GM19452 (cell line): Measurements from ENCODE around the gene BANF2.
"Not testable (repeated sequence)": the region's sequence is repeated elsewhere in the genome, so short reads cannot be mapped to it uniquely, and the experiment has no call there.

Experiments used
- ATAC-seq: cut with Tn5 transposase; IDR thresholded peaks from one replicate; pipeline ENCODE4 v1.9.1; 2021; ENCODE audit not compliant: unreplicated experiment

The BANF2 gene

GRCh38 chr20:17699931-17700351, at the start of gene BANF2:
TSS of gene BANF2 (plus strand) at chr20:17699966. CDS start at chr20:17725026, 25,060 bp downstream.
- no peak for ATAC-seq

GRCh38 chr20:17650301-17651128, 49.3 kb upstream of the BANF2 start:
- ATAC-seq: no peak

DNA sequence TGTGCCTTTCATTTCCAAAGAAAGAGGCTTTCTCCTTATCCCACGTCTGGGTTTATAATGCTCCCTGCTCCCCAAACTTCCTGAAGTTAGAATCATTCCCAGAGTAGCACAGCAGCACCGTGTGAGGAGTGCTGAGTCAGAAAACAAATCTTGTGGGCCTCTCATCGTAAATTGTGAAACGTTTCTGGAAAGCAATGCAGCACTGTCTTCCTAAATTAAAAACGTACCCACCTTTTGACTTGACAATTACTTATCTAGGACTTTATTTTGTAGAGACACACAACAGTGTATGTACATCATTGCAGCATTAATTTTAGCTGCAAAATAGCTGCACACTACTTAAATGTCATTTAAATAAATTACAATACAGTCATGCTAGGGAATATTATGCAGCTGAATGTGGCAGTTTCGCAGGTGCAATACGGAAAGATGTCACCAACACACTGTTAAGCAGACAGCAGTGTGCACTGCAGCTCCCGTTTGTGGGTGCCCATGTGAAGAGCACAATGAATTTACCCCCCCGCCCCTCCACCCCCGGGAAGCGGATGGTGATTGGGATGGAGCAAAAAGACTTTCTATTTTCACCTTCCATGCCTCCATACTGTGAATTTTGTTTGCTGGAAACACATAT, 48.5 kb upstream of the BANF2 start:
- ATAC-seq: no peak

GRCh38 chr20:17651760-17652388, 47.9 kb upstream of the BANF2 start:
- ATAC-seq: no peak

GRCh38 chr20:17652411-17652810, 47.4 kb upstream of the BANF2 start:
- ATAC-seq: no peak

GRCh38 chr20:17653835-17654648, 45.7 kb upstream of the BANF2 start:
- no peak for ATAC-seq

DNA sequence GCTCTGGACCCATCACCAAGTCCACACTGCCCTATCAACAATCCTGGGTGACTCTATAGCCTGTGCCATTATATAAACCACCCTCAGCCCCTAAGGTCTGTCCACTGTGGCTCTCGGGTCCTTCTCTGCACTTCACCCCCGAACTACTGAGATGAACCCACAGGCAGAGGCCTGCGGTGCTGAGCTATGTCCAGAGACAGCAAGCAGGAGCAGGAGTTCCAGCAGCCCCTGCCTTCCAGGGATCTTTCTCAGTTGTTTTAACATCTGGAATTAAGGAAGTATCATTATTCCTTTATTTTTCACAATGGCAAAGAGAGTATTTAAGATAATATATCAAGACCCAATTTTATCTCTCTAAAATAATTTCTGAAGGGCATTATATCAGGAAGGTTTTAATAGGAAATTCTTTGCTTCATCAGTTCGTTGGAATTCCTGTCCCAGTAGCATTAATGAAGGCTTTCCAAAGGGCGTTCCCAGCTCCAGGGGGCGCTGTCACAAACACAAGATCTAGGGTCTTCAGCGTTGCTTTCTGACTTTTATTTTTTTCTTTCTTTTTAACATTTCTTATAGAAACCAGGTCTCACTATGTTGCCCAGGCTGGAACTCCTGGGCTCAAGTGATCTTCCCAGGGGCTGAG, 45.0 kb upstream of the BANF2 start:
- ATAC-seq: no peak

GRCh38 chr20:17655286-17655651, 44.5 kb upstream of the BANF2 start:
- no peak for ATAC-seq

DNA sequence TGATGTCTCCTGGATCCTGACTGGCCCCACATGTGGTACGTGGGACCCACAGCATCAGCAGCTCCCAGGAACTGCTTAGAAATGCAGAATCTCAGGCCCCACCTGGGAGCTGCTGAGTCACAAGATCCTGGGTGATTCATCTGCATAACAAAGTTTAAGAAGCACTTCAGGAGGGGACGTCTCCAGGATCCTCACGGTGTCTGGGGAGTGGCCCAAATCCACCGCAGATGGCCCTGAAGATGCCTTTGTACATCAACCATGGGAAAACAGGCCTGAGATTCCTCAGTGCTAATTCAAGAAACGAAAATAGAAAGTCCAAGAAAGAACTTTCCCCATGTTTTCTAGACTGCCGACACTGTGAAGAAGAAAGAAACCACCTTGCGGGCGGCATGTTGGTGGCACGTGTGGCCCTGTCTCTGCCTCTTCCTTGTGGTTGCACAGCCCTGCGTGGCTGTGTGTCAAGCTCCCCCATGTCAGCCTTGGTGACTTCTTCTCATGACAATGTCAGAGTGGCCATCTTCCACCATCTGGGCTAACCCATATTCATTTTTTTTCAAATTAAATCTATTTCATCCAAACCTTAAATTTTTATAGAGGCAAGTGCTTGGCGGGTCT, 43.8 kb upstream of the BANF2 start:
- no peak for ATAC-seq

GRCh38 chr20:17657079-17657825, 42.5 kb upstream of the BANF2 start:
- ATAC-seq: no peak

DNA sequence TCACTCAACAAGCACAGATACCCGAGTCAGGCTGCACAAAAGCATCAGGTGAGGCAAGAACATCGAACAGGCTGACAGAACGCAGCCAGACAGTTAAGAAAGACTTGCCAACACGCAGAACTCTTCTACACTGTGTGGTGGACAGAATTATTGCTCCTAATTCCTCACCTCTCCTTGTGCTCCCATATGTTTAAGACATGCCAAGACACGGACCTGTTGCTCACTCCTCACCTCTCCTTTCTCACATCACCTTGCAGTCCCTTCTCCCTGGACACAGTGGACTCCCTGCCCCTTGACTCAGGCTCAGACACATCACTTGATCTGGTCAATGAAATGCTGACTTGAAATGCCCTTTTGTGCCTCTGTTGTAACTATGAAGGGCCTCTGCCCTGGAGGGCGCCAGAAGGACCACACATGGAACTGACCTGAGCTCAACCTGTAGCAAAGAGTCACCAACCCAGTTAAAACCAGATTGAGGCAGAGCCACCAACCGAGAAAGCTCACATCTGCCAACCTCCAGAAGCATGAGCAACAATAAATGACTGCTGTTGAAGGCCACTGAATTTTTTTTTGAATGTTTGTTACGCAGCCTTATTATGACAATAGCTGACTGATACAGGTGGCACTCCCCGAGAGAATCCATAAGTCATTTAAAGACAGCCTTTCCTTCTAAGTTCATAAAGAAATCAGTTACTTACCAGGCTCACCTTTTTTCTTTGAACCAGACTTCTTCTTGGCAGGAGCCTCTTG, 41.7 kb upstream of the BANF2 start:
- ATAC-seq: no peak

DNA sequence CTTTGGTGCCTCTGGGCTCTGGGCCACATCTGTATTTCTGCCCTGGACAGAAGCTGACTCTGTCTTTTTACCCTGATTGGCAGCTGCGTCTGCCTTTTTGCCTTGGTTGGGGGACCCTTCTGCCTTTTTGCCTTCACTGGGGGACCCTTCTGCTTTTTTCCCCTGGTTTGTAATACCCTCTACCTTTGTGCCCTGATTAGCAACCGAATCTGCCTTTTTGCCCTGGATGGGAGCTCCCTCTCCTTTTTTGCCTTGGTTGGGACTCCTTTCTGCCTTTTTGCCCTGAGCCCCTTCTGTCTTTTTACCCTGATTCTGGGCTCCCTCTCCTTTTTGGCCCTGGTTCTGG, 41.1 kb upstream of the BANF2 start:
- ATAC-seq: no peak

- not testable (repeated sequence) for ATAC-seq
These were observed 40.4 kb upstream of the BANF2 start for GRCh38 chr20:17659344-17659743.

GRCh38 chr20:17659801-17660200, 40.0 kb upstream of the BANF2 start:
- ATAC-seq: no peak

DNA sequence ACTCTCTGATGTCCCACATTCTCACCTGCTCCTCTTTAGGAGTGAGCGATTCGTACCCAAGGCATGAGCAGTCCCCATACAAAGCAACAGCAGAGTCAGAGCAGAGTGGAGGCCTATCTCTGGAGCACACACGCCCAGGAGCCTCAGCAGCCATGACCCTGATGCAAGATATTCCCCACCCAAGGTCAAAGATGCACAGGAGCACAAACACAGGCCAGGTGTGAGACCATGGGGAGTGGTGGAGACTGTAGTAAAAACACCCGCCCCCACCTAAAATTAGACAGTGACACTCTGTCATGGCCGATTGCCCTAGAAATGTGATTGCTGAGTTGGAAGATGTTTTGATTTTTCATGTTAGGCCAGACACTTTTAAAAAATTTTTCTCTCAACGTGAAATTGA, 39.1 kb upstream of the BANF2 start:
- ATAC-seq: no peak

DNA sequence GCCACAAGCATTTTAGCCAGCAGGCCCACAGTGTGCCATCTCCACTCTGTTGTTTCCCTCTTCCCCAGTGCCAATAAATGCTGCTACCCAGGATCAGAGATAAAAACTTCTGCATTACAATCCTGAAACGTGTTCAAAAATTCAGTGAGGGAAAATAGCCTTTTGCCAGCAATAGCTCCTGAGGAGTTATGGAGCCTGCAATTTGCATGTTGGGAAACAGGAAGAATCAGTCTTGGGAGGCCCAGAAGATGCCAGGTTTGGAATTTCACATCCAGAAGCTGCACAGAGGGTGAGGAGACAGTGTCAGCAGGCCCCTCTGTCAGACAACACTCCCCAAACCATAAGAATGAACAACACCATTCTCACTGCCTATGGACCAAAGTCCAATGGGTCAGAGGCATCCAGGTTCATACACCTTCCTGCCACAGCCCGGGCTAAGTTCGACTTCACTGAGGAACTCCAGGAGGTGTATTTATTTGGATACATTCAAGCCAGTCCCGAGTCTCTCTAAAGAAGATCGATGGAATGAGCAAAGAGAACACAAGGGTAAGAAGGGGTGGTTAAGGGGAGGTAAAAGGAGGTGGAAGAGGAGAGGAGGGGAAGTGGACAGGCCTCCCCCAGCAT, 38.5 kb upstream of the BANF2 start:
- no peak for ATAC-seq

DNA sequence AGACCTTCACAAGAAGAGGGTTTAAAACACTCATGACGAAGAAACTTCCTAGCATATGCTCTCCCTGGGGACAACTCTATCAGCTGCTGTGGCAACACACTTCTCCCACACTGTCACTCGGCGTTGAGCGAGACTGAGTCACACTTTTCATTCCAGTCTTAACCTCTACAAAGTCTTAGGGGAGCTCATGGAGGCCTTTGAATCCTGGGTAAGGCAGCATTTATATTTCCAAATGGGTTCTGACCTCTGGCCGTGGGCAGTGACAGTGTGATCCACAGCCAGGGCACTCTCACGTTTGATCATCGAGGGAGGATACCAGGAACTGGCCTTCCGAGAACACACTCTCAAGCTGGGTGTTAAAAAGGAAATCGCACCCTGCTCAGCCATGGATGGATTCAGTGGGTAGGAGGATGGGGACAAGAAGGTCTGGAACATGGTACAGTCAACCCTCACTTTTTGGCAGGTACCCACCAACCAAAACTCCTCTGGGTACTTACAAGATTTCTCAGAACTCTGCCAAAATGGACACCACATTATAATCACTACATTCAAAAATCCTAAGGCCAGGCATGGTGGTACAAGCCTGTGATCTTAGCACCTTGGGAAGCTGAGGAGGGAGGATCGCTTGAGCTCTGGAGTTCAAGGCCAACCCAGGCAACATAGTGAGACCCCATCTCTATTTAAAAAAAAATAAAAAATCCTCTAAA, 37.3 kb upstream of the BANF2 start:
- ATAC-seq: peak; percentile 64

- no peak for ATAC-seq
These were observed 36.7 kb upstream of the BANF2 start for GRCh38 chr20:17663040-17663399.
